ENCODE results near the gene MAS1. TPM values are rescaled to one million over a fixed set of nuclear protein-coding genes. Genes with fewer than 3 reads are reported as not detected.

Gene MAS1
- total and polyA plus RNA-seq, 10 of the 15 experiments (the other 5 are each of a cell fraction or from before 2014, with no cell fraction given) = under 0.01 to 0.08 TPM; not detected in 8

DNA sequence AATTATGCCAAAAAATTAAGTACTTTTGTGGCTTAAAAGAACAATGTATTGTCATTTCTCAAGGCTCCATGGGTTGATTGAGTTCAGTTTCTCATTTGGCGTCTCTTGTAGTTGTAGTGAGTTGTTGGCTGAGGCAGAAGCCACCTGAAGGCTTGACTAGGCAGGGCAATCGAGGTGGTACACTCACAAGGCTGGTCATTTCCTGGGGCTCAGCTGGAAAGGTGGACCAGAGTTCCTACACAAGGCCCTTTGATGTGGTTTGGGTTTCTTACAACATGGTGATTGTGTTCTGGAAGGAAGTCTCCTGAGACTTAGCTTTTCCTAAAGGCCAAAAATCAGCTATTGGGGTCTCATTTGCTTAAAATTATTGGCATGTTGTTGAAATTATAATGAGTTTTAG lies 22.6 kb downstream of the MAS1 start:
- Histone ChIP-seq H4K20me1 (ENCODE audit: control insufficient read depth, insufficient read depth) (no peaks in the 10 kb centered on the region), H3K4me2 (ENCODE audit: control insufficient read depth, insufficient read depth) (no peak overlapping the region), H3K79me2 (ENCODE audit: control insufficient read depth, insufficient read depth, low read length) (no peaks in the 10 kb centered on the region), H3K9ac (ENCODE audit: control insufficient read depth, insufficient read depth, low read length) (no peak overlapping the region), H3K4me1 (ENCODE audit: control insufficient read depth, insufficient read depth, low read length) (peaks cover 6% of the 10 kb centered on the region), H2AFZ (ENCODE audit: control insufficient read depth, low read depth, low read length) (no peak overlapping the region), H3K27ac (ENCODE audit: control insufficient read depth, insufficient read depth) (no peak overlapping the region), H3K9me3 (replicated peaks; ENCODE audit: control insufficient read depth, insufficient read depth, low read length) (no peaks in the 10 kb centered on the region; the same call in 2 of the 3 replicates), H3K36me3 (ENCODE audit: control insufficient read depth in 2 of 2, insufficient read depth in 2 of 2, low read length in 1 of 2) (no peaks in the 10 kb centered on the region), H3K27me3 (replicated peaks in 1 of 2; ENCODE audit: control insufficient read depth in 2 of 2, insufficient read depth in 2 of 2, low read length in 1 of 2) (no peaks in the 10 kb centered on the region; a peak in 1 of 4 replicates), H3K4me3 (no peak overlapping the region)
- CTCF ChIA-PET = interaction anchor here (0.9 to 4.9 kb wide), 3 partner anchors 16 to 38 kb away, joined by 3 to 26 read pairs (median 3); no protein-coding TSS in a partner anchor
- RAD21 ChIA-PET (ENCODE audit: unreplicated experiment) = interaction anchor here (0.6 to 3.2 kb wide), 3 partner anchors 8 to 86 kb away, joined by 3 to 26 read pairs (median 7); no protein-coding TSS in a partner anchor
- in situ Hi-C loops (cut with MboI) (no loop called here), intact Hi-C loops (cut with micrococcal nuclease; ENCODE audit: unreplicated experiment) (loop anchor here (2.0 kb wide), 1 partner anchor 17 kb away; no protein-coding TSS in a partner anchor)
- SMC1A ChIA-PET (ENCODE audit: uncharacterized antibody, unreplicated experiment) = interaction anchor here (0.6 to 3.6 kb wide), 11 partner anchors 10 to 206 kb away, joined by 3 to 39 read pairs (median 4); partner anchors contain the start of gene MAS1
- no peak for FAIRE-seq
- peak; percentile 68 for ATAC-seq
- no peak for TF ChIP-seq SUZ12 (IDR thresholded peaks at IDR 0.05; ENCODE audit: unreplicated experiment)
- peak; percentile 18; the same call in 1 of the 2 replicates for TF ChIP-seq IKZF1 (conservative IDR thresholded peaks at IDR 0.05)
- peak; percentile 72; the same call in 1 of the 2 replicates for TF ChIP-seq TCF7 (IDR thresholded peaks at IDR 0.05; ENCODE audit: borderline replicate concordance)
- BruUV-seq (replicated peaks) = no TSS peak
- POLR2A ChIA-PET = interaction anchor here (1.4 to 2.8 kb wide), 3 partner anchors 16 to 27 kb away, joined by 6 to 10 read pairs (median 7); no protein-coding TSS in a partner anchor
- no peak for DNase-seq (ENCODE audit: low read depth, low spot score)
- WGBS (ENCODE audit: insufficient coverage, insufficient replicate concordance, low lambda C conversion rate, missing lambda C conversion rate) = 52% methylated on average over 2 of the region's 2 CpGs

- intact Hi-C loops (cut with micrococcal nuclease; ENCODE audit: unreplicated experiment) = loop anchor here (2.0 kb wide), 1 partner anchor 17 kb away; no protein-coding TSS in a partner anchor
- peak; percentile 83 for FAIRE-seq
- H3K79me2 ChIP-seq (ENCODE audit: control insufficient read depth, insufficient read depth, low read length) = no peaks in the 10 kb centered on the region
- H3K27me3 ChIP-seq (replicated peaks in 1 of 2; ENCODE audit: control insufficient read depth in 2 of 2, insufficient read depth in 2 of 2, low read length in 1 of 2) = no peaks in the 10 kb centered on the region; a peak in 1 of 4 replicates
- CTCF ChIA-PET = interaction anchor here (4.9 kb wide), 1 partner anchor 16 kb away, joined by 26 read pairs; no protein-coding TSS in a partner anchor
- 11% methylated on average over 6 of the region's 6 CpGs for WGBS (ENCODE audit: insufficient coverage, insufficient replicate concordance, low lambda C conversion rate, missing lambda C conversion rate)
- H3K4me1 ChIP-seq (ENCODE audit: control insufficient read depth, insufficient read depth, low read length) = peaks cover 6% of the 10 kb centered on the region
- no peak overlapping the region for H3K9ac ChIP-seq (ENCODE audit: control insufficient read depth, insufficient read depth, low read length)
- ATAC-seq = peak; percentile 84
- RAD21 ChIA-PET (ENCODE audit: unreplicated experiment) = interaction anchor here (1.1 to 3.2 kb wide), 2 partner anchors 9 to 16 kb away, joined by 7 to 26 read pairs; no protein-coding TSS in a partner anchor
- no peak overlapping the region for H3K27ac ChIP-seq (ENCODE audit: control insufficient read depth, insufficient read depth)
- H3K4me3 ChIP-seq = no peak overlapping the region
- H3K4me2 ChIP-seq (ENCODE audit: control insufficient read depth, insufficient read depth) = no peak overlapping the region
- TF ChIP-seq SRF (IDR thresholded peaks at IDR 0.05; ENCODE audit: low read depth in 2 of 2, low read length in 2 of 2) = no peak
- no peak for TF ChIP-seq SIX5 (IDR thresholded peaks at IDR 0.05; ENCODE audit: low read depth, low read length, severe bottlenecking)
- 0 out of 2 replicates have a peak, but pooled peaks have one; percentile 19 for TF ChIP-seq NFIC (IDR thresholded peaks at IDR 0.05; ENCODE audit: low read depth, low read length)
- peak; percentile 47 for TF ChIP-seq MEF2B (IDR thresholded peaks at IDR 0.05; ENCODE audit: partially characterized antibody, poor library complexity, severe bottlenecking)
- TF ChIP-seq SUZ12 (IDR thresholded peaks at IDR 0.05; ENCODE audit: unreplicated experiment) = no peak
- TF ChIP-seq MTA2 (IDR thresholded peaks at IDR 0.05; ENCODE audit: low read depth) = peak; percentile 85
- peak; percentile 51; the same call in 1 of the 2 replicates for TF ChIP-seq ZNF24 (IDR thresholded peaks at IDR 0.05)
- peak; percentile 54 for TF ChIP-seq JUNB (IDR thresholded peaks at IDR 0.05)
- 0 out of 4 replicates have a peak, but pooled peaks of 1 of the 2 experiments have one; percentile 12 for TF ChIP-seq BHLHE40 (IDR thresholded peaks at IDR 0.05; ENCODE audit: borderline replicate concordance in 1 of 2, low read depth in 2 of 2, low read length in 1 of 2)
- H3K36me3 ChIP-seq (ENCODE audit: control insufficient read depth in 2 of 2, insufficient read depth in 2 of 2, low read length in 1 of 2) = no peaks in the 10 kb centered on the region
- POLR2A ChIA-PET = interaction anchor here (1.4 to 2.8 kb wide), 3 partner anchors 15 to 28 kb away, joined by 6 to 10 read pairs (median 7); no protein-coding TSS in a partner anchor
- no TSS peak for BruUV-seq (replicated peaks)
- no peaks in the 10 kb centered on the region; the same call in 2 of the 3 replicates for H3K9me3 ChIP-seq (replicated peaks; ENCODE audit: control insufficient read depth, insufficient read depth, low read length)
- no peaks in the 10 kb centered on the region for H4K20me1 ChIP-seq (ENCODE audit: control insufficient read depth, insufficient read depth)
- H2AFZ ChIP-seq (ENCODE audit: control insufficient read depth, low read depth, low read length) = no peak overlapping the region
- SMC1A ChIA-PET (ENCODE audit: uncharacterized antibody, unreplicated experiment) = interaction anchor here (0.8 to 3.6 kb wide), 15 partner anchors 9 to 70 kb away, joined by 3 to 39 read pairs (median 4); partner anchors contain the start of gene MAS1
- no peak for DNase-seq (ENCODE audit: low read depth, low spot score)
- in situ Hi-C loops (cut with MboI) = no loop called here
Observed at GRCh38 chr6:159913862-159914564, 23.2 kb downstream of the MAS1 start.

Measured in GM12878 (cell line).